BE2C (cell line): ENCODE measurements around the gene WFDC1.

ENCODE experiments used
- DNase-seq: peaks from one replicate; pipeline ENCODE4 v3.0.0-alpha.2; 2020
- H3K27me3 ChIP-seq: fragments of 250-450 bp; sonication (Bioruptor Pico); 2 replicates; pipeline ENCODE4 v1.5.1; 2020; ENCODE audit warnings: mild to moderate bottlenecking
- H3K36me3 ChIP-seq: fragments of 250-450 bp; sonication (Bioruptor Pico); 2 replicates; pipeline ENCODE4 v1.5.1; 2020; ENCODE audit warnings: mild to moderate bottlenecking
- H3K4me1 ChIP-seq: fragments of 250-450 bp; sonication (Bioruptor Pico); 2 replicates; pipeline ENCODE4 v1.5.1; 2020
- H3K4me3 ChIP-seq: 2 replicates; pipeline ENCODE4 v1.5.1; 2011; ENCODE audit warnings: low read depth, low read length
- H3K9me3 ChIP-seq: fragments of 250-450 bp; sonication (Bioruptor Pico); 2 replicates; pipeline ENCODE4 v1.5.1; 2020
- TF ChIP-seq, protein P1 (sequence below): IDR thresholded peaks from 2 replicates; pipeline ENCODE4 v1.5.1; 2012; ENCODE audit warnings: mild to moderate bottlenecking, low read depth, low read length

The WFDC1 gene

DNA sequence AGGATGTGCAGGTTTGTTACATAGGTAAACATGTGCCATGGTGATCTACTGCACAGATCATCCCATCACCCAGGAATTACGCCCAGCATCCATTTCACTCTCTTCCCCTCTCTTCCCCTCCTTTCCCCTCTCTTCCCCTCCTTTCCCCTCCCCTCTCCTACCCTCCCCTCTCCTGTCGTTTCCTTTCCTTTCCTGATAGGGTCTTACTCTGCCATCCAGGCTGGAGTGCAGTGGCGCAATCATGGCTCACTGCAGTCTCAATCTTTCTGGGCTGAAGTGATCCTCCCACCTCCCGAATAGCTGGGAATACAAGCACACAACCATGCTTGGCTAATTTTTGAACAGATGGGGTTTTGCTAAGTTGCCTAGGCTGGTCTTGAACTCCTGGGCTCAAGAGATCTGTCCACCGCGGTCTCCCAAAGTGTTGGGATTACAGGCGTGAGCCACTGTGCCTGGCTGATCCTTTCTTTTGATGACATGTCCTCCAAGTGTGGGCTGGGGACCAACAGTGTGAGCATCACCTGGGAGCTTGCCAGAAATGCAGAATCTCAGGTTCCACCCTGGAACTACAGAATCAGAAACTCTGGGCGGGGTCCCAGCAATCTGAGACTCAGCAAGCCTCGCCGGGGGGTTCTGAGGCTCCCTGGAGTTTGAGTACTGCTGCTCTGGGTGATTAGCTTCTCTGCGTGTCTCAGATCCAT lies 84.5 kb downstream of the WFDC1 start:
- no peak for DNase-seq
- Histone ChIP-seq H3K36me3 (no peaks in the 10 kb centered on the region), H3K9me3 (peaks cover 4% of the 10 kb centered on the region; the same call in 1 of the 2 replicates), H3K4me1 (no peaks in the 10 kb centered on the region), H3K27me3 (peaks cover 19% of the 10 kb centered on the region), H3K4me3 (no peak overlapping the region)
- TF ChIP-seq, protein P1, sequence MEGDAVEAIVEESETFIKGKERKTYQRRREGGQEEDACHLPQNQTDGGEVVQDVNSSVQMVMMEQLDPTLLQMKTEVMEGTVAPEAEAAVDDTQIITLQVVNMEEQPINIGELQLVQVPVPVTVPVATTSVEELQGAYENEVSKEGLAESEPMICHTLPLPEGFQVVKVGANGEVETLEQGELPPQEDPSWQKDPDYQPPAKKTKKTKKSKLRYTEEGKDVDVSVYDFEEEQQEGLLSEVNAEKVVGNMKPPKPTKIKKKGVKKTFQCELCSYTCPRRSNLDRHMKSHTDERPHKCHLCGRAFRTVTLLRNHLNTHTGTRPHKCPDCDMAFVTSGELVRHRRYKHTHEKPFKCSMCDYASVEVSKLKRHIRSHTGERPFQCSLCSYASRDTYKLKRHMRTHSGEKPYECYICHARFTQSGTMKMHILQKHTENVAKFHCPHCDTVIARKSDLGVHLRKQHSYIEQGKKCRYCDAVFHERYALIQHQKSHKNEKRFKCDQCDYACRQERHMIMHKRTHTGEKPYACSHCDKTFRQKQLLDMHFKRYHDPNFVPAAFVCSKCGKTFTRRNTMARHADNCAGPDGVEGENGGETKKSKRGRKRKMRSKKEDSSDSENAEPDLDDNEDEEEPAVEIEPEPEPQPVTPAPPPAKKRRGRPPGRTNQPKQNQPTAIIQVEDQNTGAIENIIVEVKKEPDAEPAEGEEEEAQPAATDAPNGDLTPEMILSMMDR, result no peak
